HepG2 (cell line): ENCODE data around the gene SLC7A8. TPM values are rescaled to one million over a fixed set of nuclear protein-coding genes. Genes with fewer than 3 reads are reported as not detected.

ENCODE experiments used
- AGO2 ChIP-seq: fragments of 200-400 bp; formaldehyde crosslinking; optimal IDR thresholded peaks from 2 replicates; pipeline ENCODE3; 2017; ENCODE audit warnings: mild to moderate bottlenecking, low read depth, low read length, moderate library complexity
- DZIP1 ChIP-seq: sonication (generic); formaldehyde crosslinking; IDR thresholded peaks from 2 replicates; pipeline ENCODE4 v1.5.0; 2020; ENCODE audit warnings: mild to moderate bottlenecking, missing genetic modification reagents
- KLF16 ChIP-seq, 2 experiments: sonication (generic) in 1 of 2; formaldehyde crosslinking in 1 of 2; IDR thresholded peaks; 2 replicates each; pipeline versions ENCODE4 v1.6.1 to v1.8.0; 2016 to 2023; ENCODE audit warnings: missing genetic modification reagents in 2 of 2, missing compliant biosample characterization in 1 of 2
- MAFG ChIP-seq: sonication (generic); formaldehyde crosslinking; IDR thresholded peaks from 2 replicates; pipeline ENCODE4 v1.5.1; 2020; ENCODE audit warnings: mild to moderate bottlenecking, missing genetic modification reagents
- NFRKB ChIP-seq: fragments of 450-650 bp; IDR thresholded peaks from 2 replicates; pipeline ENCODE4 v1.6.1; 2017
- PPARG ChIP-seq: conservative IDR thresholded peaks from 2 replicates; pipeline ENCODE4 v1.6.1; 2016; ENCODE audit warnings: missing biosample characterization, missing genetic modification reagents
- STAG1 ChIP-seq: sonication (generic); formaldehyde crosslinking; IDR thresholded peaks from 2 replicates; pipeline ENCODE4 v1.4.0; 2020; ENCODE audit warnings: missing genetic modification reagents
- ZMYM3 ChIP-seq: sonication (generic); formaldehyde crosslinking; IDR thresholded peaks from 2 replicates; pipeline ENCODE4 v1.5.1; 2020; ENCODE audit warnings: mild to moderate bottlenecking, missing genetic modification reagents
- ZNF121 ChIP-seq: sonication (generic); formaldehyde crosslinking; IDR thresholded peaks from 2 replicates; pipeline ENCODE4 v1.5.0; 2020; ENCODE audit warnings: mild to moderate bottlenecking, missing genetic modification reagents
- ZNF136 ChIP-seq: sonication (generic); formaldehyde crosslinking; IDR thresholded peaks from 2 replicates; pipeline ENCODE4 v1.8.1; 2022; ENCODE audit warnings: low read depth, mild to moderate bottlenecking, moderate library complexity, missing genetic modification reagents
- ZNF280B ChIP-seq: sonication (generic); formaldehyde crosslinking; IDR thresholded peaks from 2 replicates; pipeline ENCODE4 v1.5.0; 2020; ENCODE audit warnings: missing genetic modification reagents, mild to moderate bottlenecking, borderline replicate concordance
- ZNF326 ChIP-seq: sonication (generic); formaldehyde crosslinking; IDR thresholded peaks from 2 replicates; pipeline ENCODE4 v1.4.0; 2020; ENCODE audit warnings: missing genetic modification reagents, borderline replicate concordance
- ZNF749 ChIP-seq: sonication (generic); formaldehyde crosslinking; IDR thresholded peaks from 2 replicates; pipeline ENCODE4 v1.8.0; 2022; ENCODE audit warnings: mild to moderate bottlenecking, missing genetic modification reagents, moderate library complexity, borderline replicate concordance
- ZNF891 ChIP-seq: sonication (generic); formaldehyde crosslinking; IDR thresholded peaks from 2 replicates; pipeline ENCODE4 v1.5.0; 2020; ENCODE audit warnings: mild to moderate bottlenecking, missing genetic modification reagents
- ZSCAN25 ChIP-seq: sonication (generic); formaldehyde crosslinking; IDR thresholded peaks from 2 replicates; pipeline ENCODE4 v1.8.0; 2022; ENCODE audit warnings: mild to moderate bottlenecking, missing genetic modification reagents
- ZZZ3 ChIP-seq: sonication (generic); formaldehyde crosslinking; IDR thresholded peaks from 2 replicates; pipeline ENCODE4 v1.4.0; 2020; ENCODE audit warnings: missing genetic modification reagents, mild to moderate bottlenecking, borderline replicate concordance
- polyA plus RNA-seq, 8 experiments: library from polyadenylated mRNA; depleted of rRNA in 3 of 8; stranded (reverse) in 7 of 8; unstranded in 1 of 8; fragments of >200 nt; fragmentation: Illumina TruSeq in 4 of 8; extraction: Trizol in 4 of 8; gene quantifications; 2 replicates each; pipeline versions ENCODE4 v1.2.1 to v1.2.3, GENCODE V29; 2011 to 2016; ENCODE audit warnings: low read depth in 4 of 8, missing spikeins in 1 of 8, mixed read lengths in 1 of 8; ENCODE audit not compliant: insufficient read depth in 1 of 8
- total RNA-seq, 5 experiments: library from RNA; depleted of rRNA; stranded (reverse); fragments of >200 nt; fragmentation: Illumina TruSeq; extraction: Trizol; gene quantifications; 2 replicates each; pipeline ENCODE4 v1.2.3, GENCODE V29; 2016; ENCODE audit warnings: low read depth in 1 of 5
- TF ChIP-seq, protein P1 (sequence below): sonication (generic); formaldehyde crosslinking; IDR thresholded peaks from 2 replicates; pipeline ENCODE4 v1.4.0; 2020; ENCODE audit warnings: missing genetic modification reagents
- TF ChIP-seq, protein P2 (sequence below): IDR thresholded peaks from 2 replicates; pipeline ENCODE4 v1.6.1; 2016

SLC7A8 gene
- total and polyA plus RNA-seq, 2 of the 13 experiments (the other 11 are each of a cell fraction or from before 2014, with no cell fraction given): 0.25 TPM; not detected in 1

DNA sequence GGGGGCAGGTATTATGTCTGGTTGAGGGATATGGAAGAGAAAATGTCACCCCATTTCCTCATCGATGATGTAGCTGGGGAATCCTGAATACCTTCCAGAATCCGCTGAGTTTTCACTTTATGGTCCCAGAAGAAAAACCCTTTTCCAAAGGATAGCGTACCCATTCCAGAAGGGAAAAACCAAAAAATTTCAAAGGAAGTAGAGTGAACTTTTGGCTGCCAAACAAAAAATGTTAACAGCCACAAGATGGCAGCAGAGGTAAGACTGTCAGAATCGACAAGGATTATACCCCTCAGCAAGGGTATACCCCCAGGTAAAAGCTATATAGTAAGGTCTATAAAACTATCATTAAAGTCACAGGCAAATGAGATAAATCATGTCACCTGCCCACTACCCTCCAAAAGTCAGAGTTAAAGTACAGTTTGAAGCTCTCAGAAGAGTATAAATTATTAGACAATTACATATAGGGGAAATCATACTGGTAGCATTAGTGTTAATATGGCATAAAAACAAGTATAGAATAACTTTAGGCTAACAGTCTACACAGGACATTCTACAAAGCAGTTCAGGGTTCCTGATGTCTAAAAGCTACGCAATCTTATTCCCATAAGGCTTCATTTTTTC, 106.6 kb downstream of the SLC7A8 start (continued):
- TF ChIP-seq, protein P1, sequence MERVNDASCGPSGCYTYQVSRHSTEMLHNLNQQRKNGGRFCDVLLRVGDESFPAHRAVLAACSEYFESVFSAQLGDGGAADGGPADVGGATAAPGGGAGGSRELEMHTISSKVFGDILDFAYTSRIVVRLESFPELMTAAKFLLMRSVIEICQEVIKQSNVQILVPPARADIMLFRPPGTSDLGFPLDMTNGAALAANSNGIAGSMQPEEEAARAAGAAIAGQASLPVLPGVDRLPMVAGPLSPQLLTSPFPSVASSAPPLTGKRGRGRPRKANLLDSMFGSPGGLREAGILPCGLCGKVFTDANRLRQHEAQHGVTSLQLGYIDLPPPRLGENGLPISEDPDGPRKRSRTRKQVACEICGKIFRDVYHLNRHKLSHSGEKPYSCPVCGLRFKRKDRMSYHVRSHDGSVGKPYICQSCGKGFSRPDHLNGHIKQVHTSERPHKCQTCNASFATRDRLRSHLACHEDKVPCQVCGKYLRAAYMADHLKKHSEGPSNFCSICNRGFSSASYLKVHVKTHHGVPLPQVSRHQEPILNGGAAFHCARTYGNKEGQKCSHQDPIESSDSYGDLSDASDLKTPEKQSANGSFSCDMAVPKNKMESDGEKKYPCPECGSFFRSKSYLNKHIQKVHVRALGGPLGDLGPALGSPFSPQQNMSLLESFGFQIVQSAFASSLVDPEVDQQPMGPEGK (CRISPR knock-in tag): 0 out of 2 replicates have a peak, but pooled peaks have one; percentile 37
- TF ChIP-seq ZMYM3 (CRISPR knock-in tag): no peak
- TF ChIP-seq ZZZ3 (CRISPR knock-in tag): no peak
- TF ChIP-seq ZNF121 (CRISPR knock-in tag): no peak
- TF ChIP-seq ZSCAN25 (CRISPR knock-in tag): peak; percentile 43; the same call in 1 of the 2 replicates
- 0 out of 4 replicates have a peak, but pooled peaks of 1 of the 2 experiments have one; percentile 17 for TF ChIP-seq KLF16 (CRISPR knock-in tag; IDR thresholded peaks at IDR 0.05)
- TF ChIP-seq NFRKB: no peak
- no peak for TF ChIP-seq ZNF326
- TF ChIP-seq, protein P2, sequence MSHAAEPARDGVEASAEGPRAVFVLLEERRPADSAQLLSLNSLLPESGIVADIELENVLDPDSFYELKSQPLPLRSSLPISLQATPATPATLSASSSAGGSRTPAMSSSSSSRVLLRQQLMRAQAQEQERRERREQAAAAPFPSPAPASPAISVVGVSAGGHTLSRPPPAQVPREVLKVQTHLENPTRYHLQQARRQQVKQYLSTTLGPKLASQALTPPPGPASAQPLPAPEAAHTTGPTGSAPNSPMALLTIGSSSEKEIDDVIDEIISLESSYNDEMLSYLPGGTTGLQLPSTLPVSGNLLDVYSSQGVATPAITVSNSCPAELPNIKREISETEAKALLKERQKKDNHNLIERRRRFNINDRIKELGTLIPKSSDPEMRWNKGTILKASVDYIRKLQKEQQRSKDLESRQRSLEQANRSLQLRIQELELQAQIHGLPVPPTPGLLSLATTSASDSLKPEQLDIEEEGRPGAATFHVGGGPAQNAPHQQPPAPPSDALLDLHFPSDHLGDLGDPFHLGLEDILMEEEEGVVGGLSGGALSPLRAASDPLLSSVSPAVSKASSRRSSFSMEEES (CRISPR knock-in tag): no peak
- TF ChIP-seq ZNF891 (CRISPR knock-in tag): no peak
- no peak for TF ChIP-seq ZNF749 (CRISPR knock-in tag)
- peak; percentile 32; the same call in 1 of the 2 replicates for TF ChIP-seq PPARG (CRISPR knock-in tag)
- no peak for TF ChIP-seq AGO2
- TF ChIP-seq STAG1: peak; percentile 56
- TF ChIP-seq DZIP1: no peak
- TF ChIP-seq ZNF280B (CRISPR knock-in tag): no peak
- TF ChIP-seq ZNF136 (CRISPR knock-in tag): peak; percentile 45; the same call in 1 of the 2 replicates
- no peak for TF ChIP-seq MAFG (CRISPR knock-in tag)
